Activated naive CD4-positive, alpha-beta T cell treated with anti-CD3 and anti-CD28 coated beads, Interleukin-2, amount 50 U/mL, for 72 hours (primary cell): ENCODE results near the gene KRT77. TPM values are rescaled to one million over a fixed set of nuclear protein-coding genes. Genes with fewer than 3 reads are reported as not detected.
"Not testable (repeated sequence)": the region's sequence is repeated elsewhere in the genome, so short reads cannot be mapped to it uniquely, and the experiment has no call there.

Experiments used
- ATAC-seq, 2 donors: fragments of 150-1000 bp; cut with Tn5 transposase; 2 replicates each; pipeline ENCODE4 v1.10.0; 2021; ENCODE audit warnings: mild to moderate bottlenecking in 2 of 2, moderate library complexity in 2 of 2
- DNase-seq, 2 donors: peaks; one replicate each; pipeline ENCODE4 v3.0.0; 2021 to 2022; ENCODE audit warnings: low spot score in 2 of 2
- H3K27ac Mint-ChIP-seq, 2 donors: one replicate each; pipeline ENCODE4 v1.8.0; 2022; ENCODE audit warnings: mild to moderate bottlenecking in 2 of 2, mixed read lengths in 2 of 2
- H3K36me3 Mint-ChIP-seq, 2 donors: one replicate each; pipeline ENCODE4 v1.8.0; 2022; ENCODE audit warnings: mixed read lengths in 2 of 2
- H3K9me3 Mint-ChIP-seq, 2 donors: one replicate each; pipeline ENCODE4 v1.8.0; 2022; ENCODE audit warnings: mixed read lengths in 2 of 2
- total RNA-seq, 2 donors: library from RNA; stranded (reverse); gene quantifications; one replicate each; pipeline ENCODE4 v1.2.3, GENCODE V29; 2022

KRT77 gene
- not detected for total RNA-seq

GRCh38 chr12:52703424-52703823, at the start of gene KRT77:
Gene KRT77, minus strand, starts transcription at chr12:52703524. Its CDS starts 90 bp downstream, at chr12:52703434.
- ATAC-seq (no peak), DNase-seq (no peak)
- Mint-ChIP-seq H3K36me3 (no peaks in the 10 kb centered on the region), H3K27ac (peak within 1 kb of the TSS in 1 of 2 donors; percentile 45), H3K9me3 (no peaks in the 10 kb centered on the region)

DNA sequence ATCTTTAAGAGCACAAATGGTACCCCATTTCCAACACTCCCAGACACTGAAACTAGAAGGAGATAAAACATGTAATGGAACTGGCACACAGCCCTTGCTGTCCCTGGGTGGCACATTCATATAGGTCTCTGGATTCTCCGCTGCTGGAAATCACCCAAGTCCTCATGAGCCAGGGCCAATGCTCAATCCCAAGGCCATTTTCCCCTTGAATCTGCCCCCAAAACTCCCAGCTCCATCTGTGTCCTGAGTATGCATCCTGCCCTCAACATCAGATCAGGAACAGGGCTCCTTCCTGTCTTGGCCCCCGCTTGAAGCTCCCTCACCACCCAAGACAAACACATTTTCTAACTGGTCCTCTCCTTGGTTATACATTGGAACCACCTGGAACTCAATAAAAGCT, 49.2 kb upstream of the KRT77 start:
- no peaks in the 10 kb centered on the region for H3K36me3 Mint-ChIP-seq
- ATAC-seq (no peak), DNase-seq (no peak)
- no peak overlapping the region for H3K27ac Mint-ChIP-seq
- no peaks in the 10 kb centered on the region for H3K9me3 Mint-ChIP-seq

DNA sequence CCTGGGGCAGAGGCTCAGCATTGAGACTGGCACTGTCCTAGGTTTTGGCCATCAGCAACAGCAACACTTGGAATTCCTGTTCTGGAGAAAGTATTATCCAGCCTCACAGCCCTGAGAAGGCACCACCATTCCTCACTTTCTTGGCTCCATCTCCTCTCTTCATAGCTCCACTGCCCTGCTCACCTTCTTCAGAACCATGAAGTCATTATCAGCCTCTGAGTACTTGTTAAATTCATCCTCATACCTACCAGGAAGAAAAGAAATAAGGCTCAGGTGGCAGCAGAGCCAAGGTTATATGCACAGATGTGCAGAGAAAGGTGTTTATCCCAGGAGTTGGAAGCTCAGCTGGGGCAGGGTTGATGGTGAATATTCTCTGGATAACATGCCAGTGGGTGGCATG, 48.5 kb upstream of the KRT77 start:
- no peak for DNase-seq
- Mint-ChIP-seq H3K27ac (no peak overlapping the region), H3K9me3 (no peaks in the 10 kb centered on the region), H3K36me3 (no peaks in the 10 kb centered on the region)
- ATAC-seq: no peak

GRCh38 chr12:52750532-52750931, 47.2 kb upstream of the KRT77 start:
- not testable (repeated sequence) for H3K9me3 Mint-ChIP-seq, H3K27ac Mint-ChIP-seq, ATAC-seq, H3K36me3 Mint-ChIP-seq, DNase-seq

GRCh38 chr12:52749827-52750226, 46.5 kb upstream of the KRT77 start:
- H3K27ac Mint-ChIP-seq: no peak overlapping the region
- ATAC-seq (no peak), DNase-seq (no peak)
- H3K36me3 Mint-ChIP-seq: no peaks in the 10 kb centered on the region
- H3K9me3 Mint-ChIP-seq: no peaks in the 10 kb centered on the region

DNA sequence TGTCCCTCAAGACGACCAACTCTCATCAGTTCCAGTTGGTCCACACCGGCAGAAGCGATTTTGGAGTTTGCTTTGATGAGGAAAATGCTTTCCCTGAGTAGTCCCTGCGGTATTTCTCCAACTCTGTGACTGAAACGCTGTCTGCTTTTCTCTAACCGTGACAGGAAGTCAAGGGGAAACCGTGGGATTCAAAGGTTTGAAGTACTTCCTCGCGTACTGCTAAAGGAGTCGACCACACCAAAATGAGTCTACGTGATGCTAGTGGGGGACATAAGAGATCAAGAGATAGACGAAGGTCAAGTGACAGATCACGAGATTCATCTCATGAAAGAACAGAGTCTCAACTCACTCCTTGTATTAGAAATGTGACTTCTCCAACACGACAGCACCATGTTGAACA, 45.3 kb upstream of the KRT77 start:
- no peaks in the 10 kb centered on the region for H3K36me3 Mint-ChIP-seq
- H3K27ac Mint-ChIP-seq: no peak overlapping the region
- ATAC-seq (peak in 1 of 2 donors; percentile 26), DNase-seq (no peak)
- no peaks in the 10 kb centered on the region for H3K9me3 Mint-ChIP-seq

DNA sequence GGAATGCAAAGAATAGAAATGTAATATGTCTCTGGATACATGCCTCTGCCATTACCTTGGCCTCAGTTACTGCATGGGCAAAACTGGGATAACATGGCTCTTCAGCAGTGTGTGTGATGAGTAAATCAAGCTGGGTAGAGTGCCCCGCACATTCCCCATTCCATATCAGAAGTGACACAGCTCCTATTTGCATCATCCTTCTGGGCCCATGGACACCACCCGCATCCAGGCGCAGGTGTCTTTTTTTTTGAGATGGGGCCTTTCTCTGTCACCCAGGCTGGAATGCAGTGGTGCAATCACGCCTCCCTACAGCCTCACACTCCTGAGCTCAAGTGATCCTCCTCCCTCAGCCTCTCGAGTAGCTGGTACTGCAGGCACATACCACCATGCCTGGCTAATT, 42.2 kb upstream of the KRT77 start:
- no peaks in the 10 kb centered on the region for H3K36me3 Mint-ChIP-seq
- ATAC-seq (no peak), DNase-seq (no peak)
- H3K27ac Mint-ChIP-seq: no peak overlapping the region
- no peaks in the 10 kb centered on the region for H3K9me3 Mint-ChIP-seq

DNA sequence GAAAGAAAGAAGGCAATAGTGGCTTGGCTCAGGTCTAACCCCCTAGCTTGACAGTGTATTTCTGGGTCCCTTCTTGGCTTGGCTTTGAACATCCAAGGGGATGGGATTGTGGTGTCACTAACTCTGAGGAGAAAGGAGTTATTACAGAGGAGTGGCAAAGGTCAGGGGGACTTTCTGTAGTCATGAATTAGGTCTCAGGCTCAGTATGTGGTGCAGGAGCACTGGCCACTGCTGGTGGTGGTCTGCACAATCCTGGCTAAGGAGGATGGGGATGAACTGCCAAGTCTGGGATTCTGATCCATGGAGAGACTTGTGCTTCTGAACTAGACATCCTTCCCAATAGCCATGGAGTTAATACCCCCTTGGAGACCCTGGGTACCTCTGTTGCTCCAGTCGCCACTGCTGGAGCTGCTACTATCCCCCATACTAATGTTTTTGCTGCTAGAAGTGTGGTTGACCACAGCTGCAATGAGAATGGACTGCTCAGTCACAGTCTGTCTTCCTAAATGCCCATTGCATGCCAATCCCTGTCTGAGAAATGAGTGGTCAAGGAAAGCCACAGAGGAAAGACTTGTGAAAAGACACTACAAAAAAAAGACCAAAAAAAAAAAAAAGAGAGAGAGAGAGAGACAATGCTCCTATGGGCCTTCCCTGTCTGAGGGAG, 41.3 kb upstream of the KRT77 start:
- Mint-ChIP-seq H3K27ac (no peak overlapping the region), H3K9me3 (no peaks in the 10 kb centered on the region), H3K36me3 (no peaks in the 10 kb centered on the region)
- ATAC-seq (no peak), DNase-seq (no peak)

- Mint-ChIP-seq H3K9me3 (no peaks in the 10 kb centered on the region), H3K36me3 (no peaks in the 10 kb centered on the region), H3K27ac (no peak overlapping the region)
- no peak for ATAC-seq
- DNase-seq: no peak
These were observed 39.6 kb upstream of the KRT77 start for GRCh38 chr12:52742822-52743457.

DNA sequence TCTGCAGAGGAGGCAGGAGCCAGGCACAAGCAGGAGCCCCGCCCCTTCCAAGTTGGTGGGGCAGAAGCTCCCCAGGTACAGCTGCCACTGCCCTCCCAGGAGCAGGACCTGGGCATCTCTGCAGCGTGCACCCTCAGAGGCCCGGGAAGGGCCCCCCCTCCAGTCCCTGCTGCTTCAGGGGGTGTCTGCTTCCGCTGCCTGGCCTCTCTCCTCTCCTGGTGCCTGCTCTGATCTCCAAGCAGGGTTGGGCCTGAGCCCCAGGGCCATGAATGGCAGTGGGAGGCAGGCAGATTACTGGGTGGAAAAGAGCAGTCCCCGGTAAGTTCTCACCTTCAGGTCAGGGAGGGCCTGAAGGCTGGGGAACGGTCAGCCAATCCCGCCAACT, 38.9 kb upstream of the KRT77 start:
- Mint-ChIP-seq H3K9me3 (no peaks in the 10 kb centered on the region), H3K27ac (no peak overlapping the region), H3K36me3 (no peaks in the 10 kb centered on the region)
- DNase-seq (no peak), ATAC-seq (no peak)

DNA sequence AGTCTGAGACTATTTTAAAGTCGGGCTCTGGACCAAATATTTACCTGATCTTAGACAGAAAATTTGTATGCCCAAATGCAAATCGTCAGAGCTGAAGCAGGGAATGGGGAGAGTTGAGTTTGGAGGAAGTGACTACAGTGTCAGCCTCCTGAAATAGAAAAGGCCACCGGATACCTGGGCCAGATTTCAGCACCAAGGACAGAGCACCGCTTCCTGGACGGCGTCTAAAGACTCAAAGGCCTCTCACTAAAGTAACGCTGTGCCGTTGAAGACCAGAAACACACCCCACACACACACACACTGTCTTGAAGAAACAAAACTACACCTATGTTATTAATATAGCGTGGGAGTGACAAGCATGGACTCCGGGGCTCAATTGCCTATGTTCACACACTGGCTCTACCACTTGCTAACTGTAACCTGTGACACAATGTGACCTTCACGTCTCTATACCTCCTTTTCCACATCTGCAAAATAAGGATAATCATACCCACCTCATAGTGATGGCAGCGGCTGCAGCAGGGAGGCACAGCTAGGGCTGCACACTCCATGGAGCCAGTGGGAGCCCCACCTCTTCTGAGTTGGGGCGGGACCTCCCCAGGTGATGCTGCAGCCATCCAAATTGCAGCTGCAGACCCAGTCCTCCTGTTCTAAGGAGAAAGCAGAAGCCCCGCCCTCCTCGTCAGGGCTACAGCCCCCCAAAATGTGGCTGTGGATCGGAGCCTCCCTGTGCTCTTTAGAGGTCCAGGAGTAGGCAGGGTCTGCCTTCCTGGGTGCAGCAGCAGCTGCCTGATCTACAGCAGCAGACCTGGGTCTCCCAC, 38.3 kb upstream of the KRT77 start:
- H3K9me3 Mint-ChIP-seq: no peaks in the 10 kb centered on the region

DNA sequence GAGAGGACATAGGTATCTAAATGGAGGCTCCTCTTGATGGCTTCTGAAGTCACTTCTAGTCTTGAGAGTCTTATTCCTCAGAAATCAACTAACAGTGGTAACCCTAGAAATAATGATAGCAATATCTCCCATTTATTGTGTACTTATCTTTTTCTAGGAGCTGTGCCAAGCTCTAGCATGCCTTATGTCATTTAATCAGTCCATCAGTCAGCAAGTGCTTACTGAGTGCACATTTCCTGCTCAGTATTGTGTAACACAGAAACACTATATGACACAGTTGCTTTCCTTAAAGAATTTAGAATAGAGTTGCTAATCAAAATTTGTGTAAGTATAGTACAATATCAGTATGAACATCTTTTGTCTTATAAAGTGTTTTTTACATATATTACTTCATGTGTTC, 37.3 kb upstream of the KRT77 start:
- H3K36me3 Mint-ChIP-seq: no peaks in the 10 kb centered on the region
- no peaks in the 10 kb centered on the region for H3K9me3 Mint-ChIP-seq
- ATAC-seq (no peak), DNase-seq (no peak)
- H3K27ac Mint-ChIP-seq: no peak overlapping the region

More for the DNA sequence above, 38.3 kb upstream of the KRT77 start:
- H3K27ac Mint-ChIP-seq: no peak overlapping the region
- no peaks in the 10 kb centered on the region for H3K36me3 Mint-ChIP-seq
- ATAC-seq (peak in 1 of 2 donors; percentile 29), DNase-seq (peak in 1 of 2 donors; percentile 68)

- Mint-ChIP-seq H3K36me3 (no peaks in the 10 kb centered on the region), H3K9me3 (no peaks in the 10 kb centered on the region), H3K27ac (no peak overlapping the region)
- no peak for ATAC-seq
- no peak for DNase-seq
These were observed 36.6 kb upstream of the KRT77 start for GRCh38 chr12:52739963-52740362.

DNA sequence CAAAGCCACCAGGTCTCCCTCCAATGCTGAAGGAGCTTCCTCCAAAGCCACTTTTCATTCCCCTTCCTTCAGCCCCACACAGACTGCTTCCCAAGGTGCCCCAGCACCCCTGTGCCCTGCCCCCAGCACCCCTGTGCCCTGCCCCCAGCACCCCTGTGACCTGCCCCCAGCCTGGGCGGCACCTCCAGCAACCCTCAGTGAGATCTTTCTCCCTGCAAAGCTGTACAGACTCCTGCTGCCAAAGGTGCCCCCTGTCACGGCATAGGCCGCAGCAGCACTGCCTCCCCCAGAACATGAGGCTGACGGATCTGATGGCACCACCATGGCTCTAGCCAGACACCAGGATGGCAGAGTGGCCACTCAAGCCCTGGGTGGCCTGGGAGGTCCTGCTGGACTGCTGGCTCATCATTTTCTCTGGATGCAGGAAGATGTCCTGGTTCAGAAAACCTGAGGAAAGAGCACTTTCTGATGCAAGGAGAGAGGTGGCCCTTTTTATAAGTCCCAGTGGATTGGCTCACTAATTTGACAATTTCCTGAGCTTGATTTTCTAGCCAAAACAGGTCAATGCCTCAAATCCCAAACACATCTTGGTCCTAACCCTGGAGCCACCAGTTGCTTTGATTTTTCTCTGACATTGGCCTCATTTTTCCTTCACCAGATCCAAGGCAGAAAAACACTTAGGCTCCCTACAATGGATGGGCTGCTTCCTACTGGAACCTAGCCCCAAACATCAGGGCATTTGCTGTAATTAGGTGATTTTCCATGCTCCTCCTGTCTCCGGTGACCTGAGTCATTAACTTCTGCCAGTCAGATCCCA, 32.7 kb upstream of the KRT77 start:
- ATAC-seq (no peak), DNase-seq (no peak)
- Mint-ChIP-seq H3K27ac (no peak overlapping the region), H3K36me3 (no peaks in the 10 kb centered on the region), H3K9me3 (peaks cover under 1% of the 10 kb centered on the region in 2 donors)

DNA sequence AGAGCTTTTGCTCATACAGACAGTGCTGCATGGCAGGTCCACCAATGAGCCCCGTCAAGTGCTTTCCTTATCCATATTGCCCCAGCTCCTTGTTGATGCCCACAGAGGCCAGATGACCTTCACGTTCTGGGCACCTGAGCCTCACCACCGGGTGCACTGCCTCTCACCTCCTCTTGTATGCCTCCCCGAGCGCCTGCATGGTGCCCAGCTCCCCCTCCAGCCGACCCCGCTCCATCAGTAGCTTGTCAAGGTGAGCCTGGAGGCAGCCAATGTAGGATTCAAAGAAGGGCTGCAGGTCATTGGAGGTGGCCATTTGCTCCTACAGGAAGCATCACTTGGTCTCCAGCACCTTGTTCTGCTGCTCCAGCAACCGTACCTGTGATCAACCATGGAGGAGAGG, 31.8 kb upstream of the KRT77 start:
- H3K36me3 Mint-ChIP-seq: no peaks in the 10 kb centered on the region
- DNase-seq (no peak), ATAC-seq (no peak)
- no peak overlapping the region for H3K27ac Mint-ChIP-seq
- H3K9me3 Mint-ChIP-seq: peaks cover 4 to 6% of the 10 kb centered on the region in 2 donors

- H3K27ac Mint-ChIP-seq: no peak overlapping the region
- no peak for ATAC-seq
These were observed 27.5 kb upstream of the KRT77 start for GRCh38 chr12:52730793-52731192.

DNA sequence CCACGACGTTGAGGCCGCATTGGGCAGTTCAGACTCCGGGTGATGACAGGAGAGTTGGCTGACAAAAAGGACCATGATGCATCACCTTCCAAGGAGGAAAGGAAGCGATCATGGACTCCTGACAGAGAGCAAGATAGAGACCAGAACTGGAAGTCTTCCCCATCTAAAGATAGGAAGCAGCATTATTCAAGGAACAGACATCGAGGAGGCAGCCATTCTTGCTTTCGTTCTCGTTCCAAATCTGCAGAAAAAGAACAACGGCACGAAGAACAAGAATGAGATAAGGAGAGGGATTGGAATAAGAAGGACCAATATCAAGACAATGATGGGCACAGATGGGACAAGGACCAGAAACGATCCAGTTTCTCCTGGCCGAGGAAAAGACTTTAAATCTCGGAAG, 27.1 kb upstream of the KRT77 start:
- Mint-ChIP-seq H3K9me3 (peaks cover 4 to 6% of the 10 kb centered on the region in 2 donors), H3K27ac (no peak overlapping the region), H3K36me3 (no peaks in the 10 kb centered on the region)
- ATAC-seq (no peak), DNase-seq (no peak)

More at GRCh38 chr12:52730793-52731192, 27.5 kb upstream of the KRT77 start:
- Mint-ChIP-seq H3K36me3 (no peaks in the 10 kb centered on the region), H3K9me3 (peaks cover 4 to 6% of the 10 kb centered on the region in 2 donors)
- DNase-seq: no peak
